ENCODE results near the gene ARID3A.

Gene ARID3A

GRCh38 chr19:942133-942645, 16.4 kb downstream of the ARID3A start:
- no peak for TF ChIP-seq YY1 (IDR thresholded peaks at IDR 0.05; ENCODE audit: insufficient read depth, insufficient read length)
- no peak for TF ChIP-seq ZNF274 (IDR thresholded peaks at IDR 0.05; ENCODE audit: low read depth, low read length)
- TF ChIP-seq SUZ12 (IDR thresholded peaks at IDR 0.05; ENCODE audit: extremely low read depth, insufficient read depth, insufficient read length), result no peak
- no peaks in the 10 kb centered on the region for H3K4me1 ChIP-seq (ENCODE audit: insufficient read depth, insufficient read length)
- peaks cover 79% of the 10 kb centered on the region for H3K36me3 ChIP-seq (ENCODE audit: insufficient read depth, insufficient read length, low read length)

DNA sequence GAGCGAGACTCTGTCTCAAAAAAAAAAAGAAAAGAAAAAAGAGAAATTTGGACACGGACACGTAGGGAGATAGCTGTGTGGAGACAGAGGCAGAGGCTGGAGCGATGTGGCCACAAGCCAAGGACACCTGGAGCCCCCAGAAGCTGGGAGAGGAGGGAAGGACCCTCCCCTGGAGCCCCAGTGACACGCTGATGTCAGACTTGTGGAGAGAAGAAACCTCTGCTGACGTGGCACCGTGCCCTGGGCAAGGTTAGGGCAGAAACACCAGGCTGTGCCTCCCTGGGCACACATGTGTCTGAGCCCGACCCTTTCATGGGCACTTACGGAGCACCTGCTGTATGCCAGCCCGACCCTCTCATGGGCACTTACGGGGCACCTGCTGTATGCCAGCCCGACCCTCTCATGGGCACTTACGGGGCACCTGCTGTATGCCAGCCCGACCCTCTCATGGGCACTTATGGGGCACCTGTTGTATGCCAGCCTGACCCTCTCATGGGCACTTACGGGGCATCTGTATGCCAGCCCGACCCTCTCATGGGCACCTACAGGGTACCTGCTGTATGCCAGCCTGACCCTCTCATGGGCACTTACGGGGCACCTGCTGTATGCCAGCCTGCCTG, 17.8 kb downstream of the ARID3A start:
- H3K36me3 ChIP-seq (ENCODE audit: insufficient read depth, insufficient read length, low read length), result peaks cover 80% of the 10 kb centered on the region
- H3K9ac ChIP-seq (ENCODE audit: insufficient read length, low read depth), result no peak overlapping the region
- no peak for DNase-seq (ENCODE audit: low read depth, low spot score)
- peaks cover 6% of the 10 kb centered on the region for H3K4me1 ChIP-seq (ENCODE audit: insufficient read depth, insufficient read length)
- no peak for TF ChIP-seq SUZ12 (IDR thresholded peaks at IDR 0.05; ENCODE audit: extremely low read depth, insufficient read depth, insufficient read length)
- H3K9me3 ChIP-seq (ENCODE audit: insufficient read depth, low read length), result no peaks in the 10 kb centered on the region
- no peak overlapping the region for H3K4me3 ChIP-seq (ENCODE audit: insufficient read length, low read depth)
- H3K27me3 ChIP-seq (ENCODE audit: insufficient read depth, insufficient read length), result no peaks in the 10 kb centered on the region

More at GRCh38 chr19:942133-942645, 16.4 kb downstream of the ARID3A start:
- no peak for DNase-seq (ENCODE audit: low read depth, low spot score)
- Histone ChIP-seq H3K9me3 (ENCODE audit: insufficient read depth, low read length) (no peaks in the 10 kb centered on the region), H3K27me3 (ENCODE audit: insufficient read depth, insufficient read length) (no peaks in the 10 kb centered on the region), H3K4me3 (ENCODE audit: insufficient read length, low read depth) (no peak overlapping the region), H3K9ac (ENCODE audit: insufficient read length, low read depth) (no peak overlapping the region)

GRCh38 chr19:944171-944567, 18.3 kb downstream of the ARID3A start:
- no peaks in the 10 kb centered on the region for H3K27me3 ChIP-seq (ENCODE audit: insufficient read depth, insufficient read length)
- no peaks in the 10 kb centered on the region for H3K9me3 ChIP-seq (ENCODE audit: insufficient read depth, low read length)
- H3K4me3 ChIP-seq (ENCODE audit: insufficient read length, low read depth), result no peak overlapping the region
- no peak for DNase-seq (ENCODE audit: low read depth, low spot score)
- H3K36me3 ChIP-seq (ENCODE audit: insufficient read depth, insufficient read length, low read length), result peaks cover 77% of the 10 kb centered on the region
- peaks cover 6% of the 10 kb centered on the region for H3K4me1 ChIP-seq (ENCODE audit: insufficient read depth, insufficient read length)
- no peak for TF ChIP-seq ZNF274 (IDR thresholded peaks at IDR 0.05; ENCODE audit: low read depth, low read length)
- no peak for TF ChIP-seq YY1 (IDR thresholded peaks at IDR 0.05; ENCODE audit: insufficient read depth, insufficient read length)
- TF ChIP-seq SUZ12 (IDR thresholded peaks at IDR 0.05; ENCODE audit: extremely low read depth, insufficient read depth, insufficient read length), result no peak
- H3K9ac ChIP-seq (ENCODE audit: insufficient read length, low read depth), result no peak overlapping the region

- H3K4me3 ChIP-seq (ENCODE audit: insufficient read length, low read depth), result no peak overlapping the region
- no peak overlapping the region for H3K9ac ChIP-seq (ENCODE audit: insufficient read length, low read depth)
- H3K36me3 ChIP-seq (ENCODE audit: insufficient read depth, insufficient read length, low read length), result peaks cover 72% of the 10 kb centered on the region
- DNase-seq (ENCODE audit: low read depth, low spot score), result no peak
- no peaks in the 10 kb centered on the region for H3K27me3 ChIP-seq (ENCODE audit: insufficient read depth, insufficient read length)
- no peak for TF ChIP-seq ZNF274 (IDR thresholded peaks at IDR 0.05; ENCODE audit: low read depth, low read length)
- TF ChIP-seq YY1 (IDR thresholded peaks at IDR 0.05; ENCODE audit: insufficient read depth, insufficient read length), result no peak
- no peak for TF ChIP-seq SUZ12 (IDR thresholded peaks at IDR 0.05; ENCODE audit: extremely low read depth, insufficient read depth, insufficient read length)
- no peaks in the 10 kb centered on the region for H3K9me3 ChIP-seq (ENCODE audit: insufficient read depth, low read length)
- H3K4me1 ChIP-seq (ENCODE audit: insufficient read depth, insufficient read length), result peaks cover 6% of the 10 kb centered on the region
Measured at GRCh38 chr19:944663-945241, 18.9 kb downstream of the ARID3A start.

DNA sequence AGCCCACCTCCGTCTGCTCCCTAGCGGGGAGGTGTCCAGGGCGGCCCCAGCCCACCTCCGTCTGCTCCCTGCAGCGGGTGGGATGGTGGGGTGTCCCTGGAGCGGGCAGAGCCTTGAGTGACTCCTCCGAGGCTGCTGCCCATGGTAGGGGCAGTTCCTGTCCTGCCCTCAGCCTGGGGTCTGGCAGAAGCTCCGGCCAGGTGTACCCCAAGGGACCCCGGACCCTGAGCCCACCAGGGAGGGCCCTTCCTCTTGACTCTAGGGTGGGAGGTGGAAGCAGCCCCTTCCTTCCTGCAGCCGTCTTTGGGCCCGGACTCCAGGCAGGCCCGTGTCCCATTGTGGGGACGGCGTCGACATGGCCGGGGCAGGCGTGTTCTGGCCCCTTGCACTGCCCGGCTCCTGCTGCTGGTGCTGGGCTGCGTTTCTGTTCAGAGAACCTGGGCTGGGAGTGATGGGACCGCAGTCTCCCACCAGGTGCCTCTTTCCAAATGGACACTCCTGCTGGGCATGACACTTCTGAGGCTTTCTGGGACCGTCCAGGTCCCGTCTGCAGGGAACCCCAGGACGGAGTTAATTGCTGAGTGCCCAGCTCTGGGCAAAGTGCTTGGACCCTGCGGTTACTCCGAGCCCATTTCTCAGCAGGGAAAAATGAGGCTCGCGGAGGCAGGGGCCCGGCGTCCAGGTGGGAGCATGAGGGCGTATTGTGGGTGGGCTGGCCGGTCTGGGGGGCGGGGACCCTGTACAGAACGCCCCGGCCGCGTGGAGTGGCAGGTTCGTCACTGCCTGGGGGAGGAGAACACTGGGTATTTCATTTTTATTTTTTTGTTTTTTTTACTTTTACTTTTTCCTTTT, 19.8 kb downstream of the ARID3A start:
- no peaks in the 10 kb centered on the region for H3K9me3 ChIP-seq (ENCODE audit: insufficient read depth, low read length)
- no peak for DNase-seq (ENCODE audit: low read depth, low spot score)
- TF ChIP-seq YY1 (IDR thresholded peaks at IDR 0.05; ENCODE audit: insufficient read depth, insufficient read length), result no peak
- no peak for TF ChIP-seq ZNF274 (IDR thresholded peaks at IDR 0.05; ENCODE audit: low read depth, low read length)
- no peak for TF ChIP-seq SUZ12 (IDR thresholded peaks at IDR 0.05; ENCODE audit: extremely low read depth, insufficient read depth, insufficient read length)
- H3K4me1 ChIP-seq (ENCODE audit: insufficient read depth, insufficient read length), result peaks cover 6% of the 10 kb centered on the region
- H3K36me3 ChIP-seq (ENCODE audit: insufficient read depth, insufficient read length, low read length), result peaks cover 68% of the 10 kb centered on the region
- no peak overlapping the region for H3K4me3 ChIP-seq (ENCODE audit: insufficient read length, low read depth)
- H3K9ac ChIP-seq (ENCODE audit: insufficient read length, low read depth), result no peak overlapping the region
- no peaks in the 10 kb centered on the region for H3K27me3 ChIP-seq (ENCODE audit: insufficient read depth, insufficient read length)

GRCh38 chr19:947090-947706, 21.4 kb downstream of the ARID3A start:
- no peaks in the 10 kb centered on the region for H3K9me3 ChIP-seq (ENCODE audit: insufficient read depth, low read length)
- no peaks in the 10 kb centered on the region for H3K27me3 ChIP-seq (ENCODE audit: insufficient read depth, insufficient read length)
- H3K4me1 ChIP-seq (ENCODE audit: insufficient read depth, insufficient read length), result peaks cover 8% of the 10 kb centered on the region
- no peak for DNase-seq (ENCODE audit: low read depth, low spot score)
- H3K9ac ChIP-seq (ENCODE audit: insufficient read length, low read depth), result no peak overlapping the region
- peaks cover 54% of the 10 kb centered on the region for H3K36me3 ChIP-seq (ENCODE audit: insufficient read depth, insufficient read length, low read length)
- no peak overlapping the region for H3K4me3 ChIP-seq (ENCODE audit: insufficient read length, low read depth)
- TF ChIP-seq SUZ12 (IDR thresholded peaks at IDR 0.05; ENCODE audit: extremely low read depth, insufficient read depth, insufficient read length) (no peak), ZNF274 (IDR thresholded peaks at IDR 0.05; ENCODE audit: low read depth, low read length) (no peak), YY1 (IDR thresholded peaks at IDR 0.05; ENCODE audit: insufficient read depth, insufficient read length) (no peak)
